Measurements from ENCODE around the gene KCTD11. TPM values are rescaled to one million over a fixed set of nuclear protein-coding genes. Genes with fewer than 3 reads are reported as not detected.
A peak's percentile ranks its signal among the peaks of the same experiment; 100 is the strongest.

KCTD11 gene
- polyA plus RNA-seq, 3 donors = 3.4 to 5.6 (median 3.6) TPM

DNA sequence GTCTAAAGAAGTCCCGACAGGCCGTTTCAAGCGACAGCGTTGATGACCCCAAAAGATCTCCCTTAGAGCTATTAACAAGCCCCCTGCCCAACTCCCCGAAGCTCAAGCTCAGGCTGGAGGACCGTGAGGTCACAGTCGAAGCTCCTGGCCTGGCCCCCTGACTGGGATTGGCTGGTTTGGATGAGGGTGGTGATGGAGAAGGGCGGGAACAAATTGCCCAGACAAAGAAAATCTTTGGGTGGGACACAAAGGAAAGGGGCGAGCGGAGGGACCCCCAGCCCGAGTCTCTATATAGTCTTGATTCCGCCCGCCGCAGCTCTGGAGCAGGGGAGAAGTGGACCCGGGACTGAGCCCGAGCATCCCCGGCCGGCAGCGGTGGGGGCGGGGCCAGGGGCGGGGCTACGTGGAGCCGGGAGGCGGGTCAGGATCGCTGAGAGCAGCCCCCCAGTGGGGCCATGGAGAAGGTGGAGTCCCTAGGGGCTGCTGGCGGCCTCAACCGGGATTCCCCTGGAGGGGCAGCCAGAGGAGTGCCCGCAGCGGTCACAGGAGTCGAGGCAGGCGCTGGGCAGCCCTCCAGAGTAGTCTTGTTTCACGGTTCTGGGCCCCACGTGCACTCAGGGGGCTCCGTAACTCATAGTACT, 21.8 kb upstream of the KCTD11 start:
- peaks cover 36% of the 10 kb centered on the region for H3K4me1 Mint-ChIP-seq
- Histone ChIP-seq H3K9me3 (replicated peaks in 1 of 2; ENCODE audit: control insufficient read depth in 1 of 2, insufficient read depth in 1 of 2, low read length in 2 of 2) (no peaks in the 10 kb centered on the region), H2AFZ (ENCODE audit: insufficient read depth, low read depth, low read length, poor library complexity, severe bottlenecking) (peak overlapping the region; percentile 91), H3K27me3 (ENCODE audit: control insufficient read depth in 2 of 2, insufficient read depth in 2 of 2, low read length in 2 of 2) (no peaks in the 10 kb centered on the region), H3K4me2 (replicated peaks; ENCODE audit: extremely low read depth, low read length, poor library complexity, severe bottlenecking) (peak overlapping the region; percentile 99), H3K79me2 (ENCODE audit: insufficient read depth, low read length) (peaks cover 18% of the 10 kb centered on the region), H3K27ac (ENCODE audit: low read depth in 1 of 2, low read length in 2 of 2) (peak overlapping the region; percentile 92), H3K36me3 (replicated peaks in 1 of 2; ENCODE audit: control insufficient read depth in 1 of 2, insufficient read depth in 2 of 2, low read length in 2 of 2) (peaks cover 11 to 20% of the 10 kb centered on the region in 2 donors), H3K9ac (ENCODE audit: insufficient read depth, low read length, poor library complexity, severe bottlenecking) (peak overlapping the region; percentile 66), H3K4me1 (ENCODE audit: control insufficient read depth in 1 of 2, insufficient read depth in 2 of 2, low read length in 2 of 2) (peaks cover 34 to 39% of the 10 kb centered on the region in 2 donors), H3K4me3 (replicated peaks in 1 of 3; ENCODE audit: low read depth in 2 of 3, low read length in 3 of 3) (peak overlapping the region; percentile 80 to 91 (median 81)), H4K20me1 (ENCODE audit: insufficient read depth, low read length) (no peaks in the 10 kb centered on the region)
- no peak for TF ChIP-seq CTCF (IDR thresholded peaks at IDR 0.05)
- peaks cover 0 to 6% (median 0%) of the 10 kb centered on the region in 3 donors for H3K27me3 Mint-ChIP-seq (ENCODE audit: low read depth in 3 of 3)
- peak; percentile 56 to 72 (median 66) for DNase-seq
- H3K9me3 Mint-ChIP-seq = no peaks in the 10 kb centered on the region
- 1% methylated on average over 31 of the region's 34 CpGs for WGBS (ENCODE audit: insufficient coverage)
- H3K36me3 Mint-ChIP-seq = peaks cover 13 to 21% of the 10 kb centered on the region in 2 donors
- intact Hi-C loops (cut with micrococcal nuclease) = loop anchor here in 1 of 2 donors (2.0 to 10.0 kb wide), 3 partner anchors 21 to 245 kb away; partner anchors contain the start of gene CD68
- H3K27ac Mint-ChIP-seq = peak overlapping the region; percentile 96 to 100 (median 98)
- peak overlapping the region; percentile 91 to 98 for H3K4me3 Mint-ChIP-seq

- Histone ChIP-seq H3K4me2 (replicated peaks; ENCODE audit: extremely low read depth, low read length, poor library complexity, severe bottlenecking) (peak overlapping the region; percentile 99), H3K4me3 (replicated peaks in 1 of 3; ENCODE audit: low read depth in 2 of 3, low read length in 3 of 3) (peak overlapping the region; percentile 80 to 91 (median 81)), H4K20me1 (ENCODE audit: insufficient read depth, low read length) (no peaks in the 10 kb centered on the region), H3K4me1 (ENCODE audit: control insufficient read depth in 1 of 2, insufficient read depth in 2 of 2, low read length in 2 of 2) (peaks cover 36 to 43% of the 10 kb centered on the region in 2 donors), H3K9me3 (replicated peaks in 1 of 2; ENCODE audit: control insufficient read depth in 1 of 2, insufficient read depth in 1 of 2, low read length in 2 of 2) (no peaks in the 10 kb centered on the region), H3K36me3 (replicated peaks in 1 of 2; ENCODE audit: control insufficient read depth in 1 of 2, insufficient read depth in 2 of 2, low read length in 2 of 2) (peaks cover 7 to 15% of the 10 kb centered on the region in 2 donors), H3K27me3 (ENCODE audit: control insufficient read depth in 2 of 2, insufficient read depth in 2 of 2, low read length in 2 of 2) (no peaks in the 10 kb centered on the region), H3K79me2 (ENCODE audit: insufficient read depth, low read length) (peaks cover 18% of the 10 kb centered on the region), H2AFZ (ENCODE audit: insufficient read depth, low read depth, low read length, poor library complexity, severe bottlenecking) (peak overlapping the region; percentile 91), H3K9ac (ENCODE audit: insufficient read depth, low read length, poor library complexity, severe bottlenecking) (peak overlapping the region; percentile 66), H3K27ac (ENCODE audit: low read depth in 1 of 2, low read length in 2 of 2) (peak overlapping the region; percentile 92)
- peak overlapping the region in 1 of 2 donors; percentile 98 for H3K4me3 Mint-ChIP-seq
- DNase-seq = no peak
- TF ChIP-seq CTCF (IDR thresholded peaks at IDR 0.05) = no peak
- 60% methylated on average over 10 of the region's 13 CpGs for WGBS (ENCODE audit: insufficient coverage)
- H3K9me3 Mint-ChIP-seq = no peaks in the 10 kb centered on the region
- peak overlapping the region in 4 of 7 donors; percentile 68 to 99 (median 98) for H3K27ac Mint-ChIP-seq
- peaks cover 10 to 16% of the 10 kb centered on the region in 2 donors for H3K36me3 Mint-ChIP-seq
- H3K27me3 Mint-ChIP-seq (ENCODE audit: low read depth in 3 of 3) = peaks cover 0 to 6% (median 0%) of the 10 kb centered on the region in 3 donors
- intact Hi-C loops (cut with micrococcal nuclease) = no loop called here
- peaks cover 41% of the 10 kb centered on the region for H3K4me1 Mint-ChIP-seq
These were observed 21.3 kb upstream of the KCTD11 start for GRCh38 chr17:7330638-7331015.
